NB4 (cell line): ENCODE data around the gene TMEM207.

Source experiments
- CTCF ChIP-seq: IDR thresholded peaks from one replicate; pipeline ENCODE4 v1.5.1; 2012; ENCODE audit warnings: low read depth, low read length
- MYC ChIP-seq: IDR thresholded peaks from 2 replicates; pipeline ENCODE4 v1.6.1; 2011; ENCODE audit warnings: low read depth, low read length
- POLR2A ChIP-seq: IDR thresholded peaks from 2 replicates; pipeline ENCODE4 v1.6.1; 2011; ENCODE audit warnings: mild to moderate bottlenecking; ENCODE audit not compliant: insufficient read length; ENCODE audit errors: extremely low read depth

DNA sequence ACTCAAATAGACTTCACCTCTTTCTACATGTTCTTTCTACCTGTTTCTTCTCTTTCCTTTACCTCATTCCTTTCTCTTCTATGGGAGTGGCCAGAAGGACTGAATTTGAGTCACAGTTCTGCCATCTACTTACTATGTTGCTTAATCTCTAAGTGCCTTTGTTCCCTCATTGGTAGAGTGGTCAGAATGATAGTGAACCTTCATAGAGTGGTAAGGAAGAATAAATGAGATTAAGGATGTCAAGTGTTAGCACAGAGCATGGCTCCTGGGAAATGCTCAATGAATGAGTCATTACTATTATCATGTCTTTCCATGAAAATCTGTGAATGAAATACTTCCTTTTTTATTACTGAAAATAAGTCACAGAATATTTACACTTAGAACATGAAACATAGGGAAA, 17.5 kb downstream of the TMEM207 start:
- TF ChIP-seq CTCF (no peak), POLR2A (no peak), MYC (no peak)
